ENCODE data around the gene PP2D1.
"Not testable (repeated sequence)": the region's sequence is repeated elsewhere in the genome, so short reads cannot be mapped to it uniquely, and the experiment has no call there.

The PP2D1 gene

GRCh38 chr3:20039765-20040547 lies 27.9 kb upstream of the PP2D1 start, which contains the start of gene KAT2B:
Gene KAT2B (plus strand): TSS chr3:20040446. CDS start chr3:20040478, 32 bp downstream.
- DNase-seq: peak; percentile 67

GRCh38 chr3:20039466-20039764 lies 27.4 kb upstream of the PP2D1 start:
- no peak for DNase-seq

DNA sequence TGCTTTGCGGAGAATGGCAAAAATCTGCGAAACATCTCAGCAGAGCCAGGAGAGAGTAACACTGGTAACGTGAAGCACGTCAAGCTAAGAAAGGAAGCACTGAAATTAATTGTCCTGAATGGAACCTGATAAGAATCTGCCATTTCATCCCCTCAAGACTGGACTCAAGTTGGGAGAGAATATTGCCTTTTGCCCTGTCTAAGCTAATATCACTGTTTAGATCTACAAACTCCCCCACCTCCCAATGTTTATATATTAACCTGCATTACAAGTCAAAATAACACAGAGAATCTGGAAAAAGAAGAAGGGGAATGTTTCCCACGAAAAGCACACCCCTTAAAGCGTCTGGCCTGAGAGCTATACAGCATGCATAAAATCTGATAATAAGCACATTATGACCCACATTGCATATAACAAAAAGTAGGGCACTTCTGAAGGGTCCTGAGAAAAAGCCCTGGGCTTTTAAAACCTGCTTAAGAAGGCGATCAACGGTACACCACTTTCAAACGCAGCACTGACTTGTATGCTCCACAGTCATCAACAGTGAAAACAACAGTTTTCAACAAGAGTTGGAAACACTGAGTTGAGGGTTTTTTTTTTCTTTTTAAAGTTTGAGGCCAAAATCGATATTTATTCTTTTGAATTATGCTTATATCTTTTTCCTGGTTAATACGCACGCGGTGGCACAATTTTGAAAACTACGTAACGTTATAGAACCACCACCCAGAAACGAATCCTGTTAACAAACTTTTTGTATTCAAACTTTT lies 26.8 kb upstream of the PP2D1 start:
- DNase-seq: no peak

DNA sequence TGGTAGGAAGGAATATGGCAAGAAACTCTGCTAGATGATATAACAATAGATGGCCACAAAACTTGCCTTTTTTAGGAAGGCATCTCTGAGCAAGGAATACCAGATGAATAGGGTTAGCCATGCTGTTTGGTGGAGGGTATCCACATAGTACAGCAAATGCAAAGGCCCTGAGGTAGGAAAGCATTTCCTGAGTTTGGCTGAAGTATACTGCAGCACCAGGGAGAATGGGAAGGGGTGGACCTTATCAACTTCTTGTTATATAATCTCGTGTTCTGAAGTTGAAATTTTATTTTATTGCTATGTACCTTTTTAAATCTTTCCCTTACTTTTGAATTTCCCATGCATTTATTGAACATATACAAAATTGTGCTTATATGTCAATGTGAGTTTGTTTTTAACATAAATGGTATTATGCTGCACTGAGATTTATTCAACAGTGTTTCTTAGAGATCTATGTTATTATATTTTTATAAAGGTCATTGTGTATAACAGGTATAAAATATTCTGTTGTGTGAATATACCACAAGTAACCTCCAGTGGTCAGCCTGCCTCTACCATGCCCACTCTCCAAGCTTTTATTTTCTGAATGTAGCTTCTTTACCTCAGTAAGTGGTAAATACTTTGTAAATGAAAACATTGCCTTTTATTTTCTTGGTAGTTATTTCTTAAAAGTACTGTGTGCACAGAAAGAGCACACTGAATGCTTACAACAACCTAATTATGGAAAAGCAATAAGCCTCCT lies 25.4 kb upstream of the PP2D1 start:
- DNase-seq: no peak

DNA sequence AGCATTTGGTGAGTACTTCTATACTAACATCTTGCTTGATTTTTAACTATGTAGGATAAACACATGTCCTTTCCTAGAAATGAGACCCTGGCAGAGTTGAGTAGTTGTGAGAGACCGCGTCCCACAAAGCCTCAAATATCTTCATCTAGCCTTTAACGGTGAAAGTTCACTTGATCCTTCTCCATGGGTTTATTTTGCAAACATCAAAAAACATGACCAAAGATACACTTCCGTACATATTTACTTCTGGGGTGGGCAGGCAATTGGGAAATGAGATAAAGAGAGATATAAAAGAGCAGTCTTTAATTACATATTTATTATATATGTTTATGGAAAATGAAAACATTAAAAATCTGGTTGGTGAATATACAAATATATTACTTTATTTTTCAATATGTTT lies 23.0 kb upstream of the PP2D1 start:
- no peak for DNase-seq

- DNase-seq: not testable (repeated sequence)
Measured at GRCh38 chr3:20031939-20032338, 19.9 kb upstream of the PP2D1 start.

DNA sequence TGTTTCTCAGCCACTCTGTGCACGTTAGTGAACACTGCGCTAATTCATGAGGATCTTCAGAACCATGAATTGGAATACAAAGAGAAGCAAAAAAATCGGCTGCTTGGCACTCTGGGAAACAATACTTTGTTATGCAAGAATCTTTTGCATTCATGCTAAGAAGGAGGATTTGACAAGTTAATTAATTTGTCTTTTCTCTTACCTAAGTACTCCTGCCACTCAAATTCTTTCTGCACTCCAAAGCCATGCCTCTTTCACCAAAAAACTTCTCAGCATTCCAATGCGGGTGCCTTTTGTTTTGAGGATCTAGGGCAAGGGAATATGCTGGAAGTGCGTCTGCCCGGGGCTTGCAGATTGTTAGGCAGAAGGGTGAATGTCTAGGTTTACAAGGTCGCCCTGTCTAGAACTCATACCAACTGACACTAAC lies 16.9 kb upstream of the PP2D1 start:
- no peak for DNase-seq

DNA sequence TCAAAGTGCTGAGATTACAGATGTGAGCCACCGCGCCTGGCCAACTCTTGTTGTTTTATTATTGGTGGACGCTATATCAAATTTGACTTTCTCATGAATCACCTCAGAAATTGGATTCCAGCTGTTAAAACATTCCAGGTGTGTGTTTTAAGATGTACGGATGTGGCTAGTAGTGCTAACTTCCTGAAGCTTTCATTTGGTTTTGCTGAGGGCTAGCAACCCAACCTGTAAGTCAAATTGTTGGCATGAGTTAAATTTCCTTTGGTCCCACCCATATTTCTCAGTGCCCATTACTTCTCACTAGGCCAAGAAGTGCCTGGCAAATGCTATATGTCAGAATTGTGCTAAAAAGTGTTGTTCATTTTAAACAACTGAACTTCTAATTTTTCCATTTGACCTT lies 15.1 kb upstream of the PP2D1 start:
- DNase-seq: no peak

DNA sequence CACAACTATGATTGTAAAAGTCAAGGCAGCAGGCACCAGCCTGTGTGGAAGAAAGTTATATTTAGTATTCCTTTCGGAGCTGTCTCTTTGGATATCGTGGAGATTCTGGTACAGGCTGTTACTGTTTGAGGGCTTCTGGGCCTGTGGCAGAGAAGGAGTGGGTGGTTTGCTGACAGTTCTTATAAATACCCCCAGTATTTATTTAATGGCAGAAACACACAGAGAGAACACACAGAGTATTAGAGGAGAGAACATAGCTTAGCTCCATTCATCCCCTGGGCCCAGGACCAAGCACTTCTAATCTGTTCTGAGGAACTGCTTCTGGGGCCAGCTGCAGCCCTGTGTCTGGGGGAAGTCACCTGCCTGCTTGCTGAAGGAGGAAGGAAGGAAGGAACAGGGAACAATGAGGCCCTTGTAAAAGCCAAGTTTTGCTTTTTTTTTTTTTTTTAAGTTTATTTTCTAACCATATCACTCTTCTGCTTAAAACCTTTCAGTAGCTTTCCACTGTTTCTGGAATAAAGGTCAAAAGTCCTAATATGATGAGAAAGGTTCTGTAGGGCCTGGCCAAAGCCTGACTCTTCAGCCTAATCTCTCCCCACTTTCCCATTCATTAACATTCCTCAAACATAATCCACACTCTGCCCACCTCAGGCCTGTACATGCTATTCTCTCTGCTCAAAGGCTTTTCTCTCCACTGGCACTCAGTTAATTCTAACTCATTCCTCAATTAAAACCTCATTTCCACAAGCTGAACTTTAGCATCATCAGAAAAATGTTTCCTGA lies 11.8 kb upstream of the PP2D1 start:
- no peak for DNase-seq

DNA sequence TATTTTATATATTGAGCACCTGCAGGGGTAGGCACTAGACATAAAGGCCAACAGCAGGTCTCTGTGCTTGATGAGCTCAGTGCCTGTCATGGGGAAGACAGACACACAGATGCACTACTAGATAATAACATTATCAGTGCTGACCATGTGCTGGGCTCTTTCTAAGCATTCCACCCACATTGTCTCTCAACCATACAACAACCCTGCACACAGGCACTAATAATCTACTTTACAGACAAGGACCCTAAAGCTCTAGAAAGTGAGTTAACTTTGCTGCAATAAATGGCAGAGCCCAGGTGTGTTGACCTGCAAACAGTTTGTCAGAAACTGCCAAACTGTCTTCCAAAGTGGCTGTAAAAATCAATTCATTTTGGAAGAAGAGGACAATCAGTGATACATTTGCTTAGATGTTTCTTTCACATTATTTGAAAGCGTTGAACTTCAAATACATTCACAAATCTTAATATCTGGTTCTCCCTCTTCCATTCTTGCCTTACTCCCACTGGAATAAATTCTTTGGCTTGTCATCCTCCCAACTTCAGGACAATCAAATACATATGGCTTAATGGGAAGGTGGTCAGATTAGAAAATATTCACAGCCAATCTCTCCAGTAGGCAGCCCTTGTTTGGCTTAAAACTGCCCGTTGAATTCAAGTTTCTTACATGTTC lies 11.0 kb upstream of the PP2D1 start:
- no peak for DNase-seq

DNA sequence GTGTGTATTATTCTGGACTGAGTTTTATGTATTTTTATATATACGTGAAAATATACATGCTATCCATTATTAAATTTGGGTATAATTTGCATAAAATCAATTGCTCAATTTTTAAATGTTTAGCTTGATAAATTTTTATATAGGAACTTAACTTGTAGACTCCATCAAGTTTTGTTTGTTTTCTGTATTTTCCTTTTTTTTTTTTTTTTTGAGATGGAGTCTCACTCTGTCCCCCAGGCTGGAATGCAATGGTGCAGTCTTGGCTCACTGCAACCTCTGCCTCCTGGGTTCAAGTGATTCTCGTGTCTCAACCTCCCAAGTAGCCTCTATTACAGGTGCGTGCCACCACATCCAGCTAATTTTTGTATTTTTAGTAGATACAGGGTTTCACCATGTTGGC lies 4.0 kb upstream of the PP2D1 start:
- not testable (repeated sequence) for DNase-seq

DNA sequence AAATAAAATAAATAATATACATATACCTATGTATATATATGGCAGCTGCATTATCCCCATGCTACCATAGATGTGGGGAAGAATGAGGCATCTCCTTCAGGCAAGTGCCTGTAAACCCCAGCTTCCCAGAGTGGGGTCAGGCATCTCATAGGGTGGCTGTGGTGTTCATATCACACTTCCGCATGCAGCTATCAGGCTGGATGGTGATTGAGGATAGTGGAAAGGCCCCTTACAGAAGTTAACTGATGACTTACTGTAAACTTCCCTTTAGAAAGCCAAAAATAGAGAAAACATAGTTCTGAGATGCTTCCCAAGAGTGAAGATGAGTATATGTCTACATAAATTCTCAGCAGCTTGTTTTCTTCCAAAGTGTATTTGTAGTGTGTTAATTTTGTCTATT lies 3.5 kb upstream of the PP2D1 start:
- DNase-seq: no peak

- DNase-seq: no peak
Measured at GRCh38 chr3:20013396-20013795, 1.3 kb upstream of the PP2D1 start.

DNA sequence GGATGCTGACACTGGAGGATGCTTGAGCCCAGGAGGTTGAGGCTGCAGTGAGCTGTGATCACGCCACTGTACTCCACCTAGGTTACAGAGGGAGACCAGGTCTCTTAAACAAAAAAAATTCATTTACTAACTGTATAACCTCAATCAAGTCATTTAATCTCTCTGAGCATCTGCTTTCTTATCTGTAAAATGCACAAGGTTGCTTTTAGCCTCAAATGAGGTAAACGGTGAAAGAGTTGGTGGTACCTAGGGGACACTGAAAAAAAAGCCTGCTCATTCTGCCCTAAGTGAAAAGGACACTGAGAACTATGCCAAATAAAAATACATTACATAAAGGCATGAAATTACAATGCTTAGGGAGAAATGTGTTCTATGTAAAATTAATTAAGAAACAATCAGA lies 3.4 kb downstream of the PP2D1 start:
- DNase-seq: no peak

- DNase-seq: no peak
Measured at GRCh38 chr3:20007960-20008359, 4.1 kb downstream of the PP2D1 start.

GRCh38 chr3:20001932-20002331 lies 10.1 kb downstream of the PP2D1 start:
- no peak for DNase-seq

DNA sequence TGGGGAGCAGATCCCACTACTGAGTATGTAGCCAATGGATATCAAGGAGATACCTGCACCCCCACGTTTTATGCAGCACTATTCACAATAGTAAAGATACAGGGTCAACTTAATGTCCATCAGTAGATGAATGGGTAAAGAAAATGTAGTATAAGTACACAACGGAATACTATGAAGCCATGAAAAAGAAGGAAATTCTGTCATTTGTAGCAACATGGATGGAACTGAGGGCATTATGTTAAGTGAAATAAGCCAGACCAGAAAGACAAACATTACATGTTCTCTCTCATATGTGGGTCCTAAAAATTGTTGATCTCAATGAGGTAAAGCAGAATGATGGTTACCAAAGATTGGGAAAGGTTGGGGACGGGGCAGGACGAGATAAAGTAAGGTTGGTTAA lies 14.6 kb downstream of the PP2D1 start:
- DNase-seq: no peak

- DNase-seq: no peak
Measured at GRCh38 chr3:19994796-19995195, 17.3 kb downstream of the PP2D1 start.

GRCh38 chr3:19988904-19989303 lies 23.2 kb downstream of the PP2D1 start:
- DNase-seq: not testable (repeated sequence)

DNA sequence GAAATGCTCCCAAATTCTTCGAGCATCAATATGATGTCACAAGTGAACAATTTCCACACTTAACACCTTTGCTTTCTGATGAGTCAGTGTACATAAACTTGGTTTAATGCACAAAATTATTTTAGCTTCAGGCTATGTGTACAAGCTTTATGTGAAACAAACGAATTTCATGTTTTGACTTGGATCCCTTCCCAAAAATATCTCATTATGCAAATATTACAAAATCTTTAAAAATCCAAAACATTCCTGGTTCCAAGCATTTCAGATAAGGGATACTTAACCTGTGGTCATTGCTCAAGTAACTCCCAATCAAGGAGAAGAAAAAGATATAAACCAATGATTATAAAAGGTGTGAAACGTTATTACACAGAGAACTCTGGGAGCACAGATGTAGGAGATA lies 40.0 kb downstream of the PP2D1 start:
- peak; percentile 38 for DNase-seq

DNA sequence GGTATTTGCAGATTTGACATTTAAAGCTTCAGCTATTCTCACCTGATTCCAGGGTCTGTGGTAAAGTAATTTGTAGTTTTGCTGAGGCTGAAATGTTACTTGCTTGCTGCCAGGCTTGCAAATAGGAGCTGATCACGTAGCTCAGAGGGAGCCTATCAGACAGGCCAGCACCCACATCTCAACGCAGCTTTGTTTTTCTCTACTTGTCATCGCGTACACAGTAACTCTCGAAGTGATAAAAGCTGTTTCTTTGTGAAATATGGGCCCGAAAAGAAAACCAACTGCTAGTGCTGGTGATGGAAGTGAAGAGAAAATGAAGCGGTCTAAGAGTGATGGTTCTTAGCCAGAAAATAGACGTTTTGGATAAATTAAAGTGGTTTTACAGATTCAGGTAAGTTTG lies 41.7 kb downstream of the PP2D1 start:
- no peak for DNase-seq

- DNase-seq: no peak
Measured at GRCh38 chr3:19967812-19968211, 44.3 kb downstream of the PP2D1 start.

Data from fibroblast of skin of scalp (primary cell).